Measurements from ENCODE around the gene DRAM1.

- TF ChIP-seq CTCF (conservative IDR thresholded peaks at IDR 0.05 in 1 of 2, IDR thresholded peaks at IDR 0.05 in 1 of 2; ENCODE audit: extremely low read depth in 1 of 2, insufficient read depth in 1 of 2, low read depth in 1 of 2, low read length in 2 of 2): no peak
- TF ChIP-seq EZH2 (IDR thresholded peaks at IDR 0.05; ENCODE audit: borderline replicate concordance, low read length): no peak
Measured at GRCh38 chr12:101915841-101916240, 38.5 kb downstream of the DRAM1 start.
